HEK293 (cell line): ENCODE results near the gene HECA.

Experiments used
- CTCF ChIA-PET: fragments of 350-600 bp; formaldehyde crosslinking; extraction: SDS; loops from one replicate; lab custom pipeline; 2021; ENCODE audit warnings: antibody characterized with exemption; lab: Yijun Ruan, JAX
- POLR2A ChIA-PET: fragments of 300-600 bp; formaldehyde crosslinking; extraction: SDS; loops from one replicate; lab custom pipeline; 2020; ENCODE audit warnings: antibody characterized with exemption, inconsistent platforms; lab: Yijun Ruan, JAX
- H3K27ac ChIP-seq: fragments of 200-500 bp; sonication (Bioruptor generic); 2 replicates; pipeline ENCODE4 v1.5.1; 2014; ENCODE audit warnings: low read depth, low read length, control low read depth, inconsistent platforms; ENCODE audit errors: extremely low read depth
- H3K36me3 ChIP-seq, 2 experiments: fragments of 200-500 bp in 1 of 2; sonication (Bioruptor generic) in 1 of 2; 1 replicate in 1 of 2; 2 replicates in 1 of 2; pipeline ENCODE4 v1.5.1; 2014 to 2017; ENCODE audit warnings: inconsistent platforms in 2 of 2, low read length in 2 of 2; ENCODE audit not compliant: control insufficient read depth in 2 of 2, insufficient read depth in 1 of 2
- H3K4me1 ChIP-seq: fragments of 200-500 bp; sonication (Bioruptor generic); 2 replicates; pipeline ENCODE4 v1.5.1; 2014; ENCODE audit warnings: mild to moderate bottlenecking, low read length, inconsistent platforms; ENCODE audit not compliant: control insufficient read depth, insufficient read depth
- H3K4me3 ChIP-seq: 2 replicates; pipeline ENCODE4 v1.5.1; 2011; ENCODE audit warnings: low read depth, mild to moderate bottlenecking, control low read depth, low read length, moderate library complexity
- H3K9me3 ChIP-seq: fragments of 200-500 bp; sonication (Bioruptor generic); 2 replicates; pipeline ENCODE4 v1.5.1; 2014; ENCODE audit warnings: low read depth, low read length, inconsistent platforms; ENCODE audit not compliant: control insufficient read depth, insufficient read depth
- AEBP2 ChIP-seq: fragments of 450-650 bp; formaldehyde crosslinking; IDR thresholded peaks from 2 replicates; pipeline ENCODE4 v1.5.1; 2016; ENCODE audit warnings: missing biosample characterization, missing genetic modification characterization, borderline replicate concordance
- BCL11A ChIP-seq: fragments of 450-650 bp; formaldehyde crosslinking; IDR thresholded peaks from 2 replicates; pipeline ENCODE4 v1.5.1; 2016; ENCODE audit warnings: low read depth, missing biosample characterization, missing genetic modification characterization
- BCL11B ChIP-seq: fragments of 450-650 bp; formaldehyde crosslinking; IDR thresholded peaks from 2 replicates; pipeline ENCODE4 v1.5.1; 2016; ENCODE audit warnings: low read depth, missing biosample characterization, missing genetic modification characterization
- IKZF3 ChIP-seq: fragments of 450-650 bp; IDR thresholded peaks from 2 replicates; pipeline ENCODE4 v1.5.0; 2018; ENCODE audit warnings: missing biosample characterization, mild to moderate bottlenecking, missing genetic modification characterization, moderate library complexity
- KLF8 ChIP-seq: fragments of 450-650 bp; formaldehyde crosslinking; IDR thresholded peaks from 2 replicates; pipeline ENCODE4 v1.5.1; 2016; ENCODE audit warnings: missing biosample characterization, missing genetic modification characterization
- PRDM2 ChIP-seq: fragments of 450-650 bp; formaldehyde crosslinking; IDR thresholded peaks from 2 replicates; pipeline ENCODE4 v1.5.1; 2016; ENCODE audit warnings: missing biosample characterization, missing genetic modification characterization, borderline replicate concordance
- RBAK ChIP-seq: fragments of 450-650 bp; formaldehyde crosslinking; IDR thresholded peaks from 2 replicates; pipeline ENCODE4 v1.5.1; 2016; ENCODE audit warnings: missing biosample characterization, missing genetic modification characterization
- SP3 ChIP-seq: fragments of 450-650 bp; formaldehyde crosslinking; IDR thresholded peaks from 2 replicates; pipeline ENCODE4 v1.5.1; 2016; ENCODE audit warnings: missing biosample characterization, missing genetic modification characterization
- ZBTB26 ChIP-seq: fragments of 450-650 bp; formaldehyde crosslinking; optimal IDR thresholded peaks from 2 replicates; pipeline ENCODE3; 2016; ENCODE audit warnings: missing biosample characterization, mild to moderate bottlenecking, missing genetic modification characterization
- ZNF138 ChIP-seq: fragments of 450-650 bp; formaldehyde crosslinking; IDR thresholded peaks from 2 replicates; pipeline ENCODE4 v1.5.1; 2016; ENCODE audit warnings: missing biosample characterization, missing genetic modification characterization, borderline replicate concordance
- ZNF155 ChIP-seq: fragments of 450-650 bp; formaldehyde crosslinking; IDR thresholded peaks from 2 replicates; pipeline ENCODE4 v1.5.1; 2016; ENCODE audit warnings: missing biosample characterization, missing genetic modification characterization
- ZNF169 ChIP-seq: fragments of 450-650 bp; formaldehyde crosslinking; IDR thresholded peaks from 2 replicates; pipeline ENCODE4 v1.5.1; 2016; ENCODE audit warnings: missing biosample characterization, missing genetic modification characterization
- ZNF2 ChIP-seq: fragments of 450-650 bp; formaldehyde crosslinking; IDR thresholded peaks from 2 replicates; pipeline ENCODE4 v1.5.1; 2016; ENCODE audit warnings: missing biosample characterization, missing genetic modification characterization
- ZNF214 ChIP-seq: fragments of 450-650 bp; formaldehyde crosslinking; IDR thresholded peaks from 2 replicates; pipeline ENCODE4 v1.5.1; 2017; ENCODE audit warnings: missing biosample characterization, mild to moderate bottlenecking, missing genetic modification characterization, borderline replicate concordance
- ZNF221 ChIP-seq: fragments of 450-650 bp; formaldehyde crosslinking; IDR thresholded peaks from 2 replicates; pipeline ENCODE4 v1.5.1; 2017; ENCODE audit warnings: missing biosample characterization, missing genetic modification characterization, borderline replicate concordance
- ZNF37A ChIP-seq: fragments of 450-650 bp; IDR thresholded peaks from 2 replicates; pipeline ENCODE4 v1.5.1; 2018; ENCODE audit warnings: missing biosample characterization, missing genetic modification characterization
- ZNF391 ChIP-seq: fragments of 450-650 bp; formaldehyde crosslinking; IDR thresholded peaks from 2 replicates; pipeline ENCODE4 v1.5.1; 2016; ENCODE audit warnings: low read depth, missing biosample characterization, missing genetic modification characterization, borderline replicate concordance
- ZNF473 ChIP-seq: fragments of 450-650 bp; formaldehyde crosslinking; IDR thresholded peaks from 2 replicates; pipeline ENCODE4 v1.5.1; 2017; ENCODE audit warnings: missing biosample characterization, missing genetic modification characterization
- ZNF558 ChIP-seq: fragments of 450-650 bp; formaldehyde crosslinking; IDR thresholded peaks from 2 replicates; pipeline ENCODE4 v1.5.1; 2016; ENCODE audit warnings: missing biosample characterization, missing genetic modification characterization
- ZNF610 ChIP-seq: fragments of 450-650 bp; formaldehyde crosslinking; IDR thresholded peaks from 2 replicates; pipeline ENCODE4 v1.5.1; 2016; ENCODE audit warnings: missing biosample characterization, missing genetic modification characterization, borderline replicate concordance
- ZNF624 ChIP-seq: fragments of 450-650 bp; formaldehyde crosslinking; IDR thresholded peaks from 2 replicates; pipeline ENCODE4 v1.5.1; 2017; ENCODE audit warnings: missing biosample characterization, missing genetic modification characterization
- ZNF629 ChIP-seq: fragments of 450-650 bp; formaldehyde crosslinking; IDR thresholded peaks from 2 replicates; pipeline ENCODE4 v1.5.1; 2017; ENCODE audit warnings: missing biosample characterization, missing genetic modification characterization
- ZNF660 ChIP-seq: fragments of 450-650 bp; IDR thresholded peaks from 2 replicates; pipeline ENCODE4 v1.5.1; 2018; ENCODE audit warnings: missing biosample characterization, mild to moderate bottlenecking, missing genetic modification characterization
- ZNF701 ChIP-seq: fragments of 450-650 bp; formaldehyde crosslinking; IDR thresholded peaks from 2 replicates; pipeline ENCODE4 v1.5.1; 2016; ENCODE audit warnings: missing biosample characterization, missing genetic modification characterization
- ZNF76 ChIP-seq: fragments of 450-650 bp; formaldehyde crosslinking; IDR thresholded peaks from 2 replicates; pipeline ENCODE4; 2016; ENCODE audit warnings: low read depth, missing biosample characterization, missing genetic modification characterization, borderline replicate concordance
- ZNF785 ChIP-seq: fragments of 450-650 bp; formaldehyde crosslinking; IDR thresholded peaks from 2 replicates; pipeline ENCODE4 v1.5.1; 2016; ENCODE audit warnings: missing biosample characterization, missing genetic modification characterization
- ZNF843 ChIP-seq: fragments of 450-650 bp; formaldehyde crosslinking; IDR thresholded peaks from 2 replicates; pipeline ENCODE4 v1.5.1; 2016; ENCODE audit warnings: missing biosample characterization, missing genetic modification characterization
- ZSCAN4 ChIP-seq: fragments of 450-650 bp; formaldehyde crosslinking; IDR thresholded peaks from 2 replicates; pipeline ENCODE4 v1.5.1; 2017; ENCODE audit warnings: missing biosample characterization, missing genetic modification characterization

HECA gene

GRCh38 chr6:139184047-139184446, 49.2 kb downstream of the HECA start:
- CTCF ChIA-PET = no interaction called here
- H3K4me1 ChIP-seq = no peaks in the 10 kb centered on the region
- POLR2A ChIA-PET = no interaction called here
- no peak for TF ChIP-seq ZNF558 (tag by site-specific recombination)
- TF ChIP-seq ZNF155 (tag by site-specific recombination) = no peak
- TF ChIP-seq IKZF3 = no peak
- no peak for TF ChIP-seq ZNF37A (tag by site-specific recombination)
- TF ChIP-seq PRDM2 = no peak
- no peak for TF ChIP-seq ZBTB26
- TF ChIP-seq ZNF624 (tag by site-specific recombination) = no peak
- TF ChIP-seq ZNF138 (tag by site-specific recombination) = no peak
- no peak for TF ChIP-seq ZNF221 (tag by site-specific recombination)
- no peak for TF ChIP-seq BCL11A (tag by site-specific recombination)
- TF ChIP-seq ZNF610 (tag by site-specific recombination) = no peak
- no peak for TF ChIP-seq ZNF660
- TF ChIP-seq AEBP2 (tag by site-specific recombination) = no peak
- TF ChIP-seq SP3 (tag by site-specific recombination) = no peak
- no peaks in the 10 kb centered on the region for H3K9me3 ChIP-seq
- H3K27ac ChIP-seq = no peak overlapping the region
- H3K36me3 ChIP-seq = peaks cover 0 to 22% of the 10 kb centered on the region in 2 experiments; a peak in 1 of 3 replicates
- H3K4me3 ChIP-seq = no peak overlapping the region

GRCh38 chr6:139184459-139184858, 49.6 kb downstream of the HECA start:
- no peaks in the 10 kb centered on the region for H3K9me3 ChIP-seq
- H3K4me3 ChIP-seq = no peak overlapping the region
- no peak overlapping the region for H3K27ac ChIP-seq
- H3K4me1 ChIP-seq = no peaks in the 10 kb centered on the region
- POLR2A ChIA-PET = no interaction called here
- CTCF ChIA-PET = no interaction called here
- H3K36me3 ChIP-seq = peaks cover 0 to 17% of the 10 kb centered on the region in 2 experiments; a peak in 1 of 3 replicates
- TF ChIP-seq ZNF629 (tag by site-specific recombination) (no peak), KLF8 (tag by site-specific recombination) (no peak), ZNF2 (no peak), ZNF473 (tag by site-specific recombination) (no peak), SP3 (tag by site-specific recombination) (no peak), ZNF785 (no peak), ZNF169 (tag by site-specific recombination) (no peak), ZNF37A (tag by site-specific recombination) (no peak), ZNF76 (tag by site-specific recombination) (no peak), ZSCAN4 (no peak), ZNF843 (tag by site-specific recombination) (no peak), ZNF214 (no peak), BCL11B (tag by site-specific recombination) (no peak), RBAK (tag by site-specific recombination) (no peak), ZNF701 (no peak), ZNF155 (tag by site-specific recombination) (no peak), ZNF391 (tag by site-specific recombination) (no peak)
